GM18499 (cell line): ENCODE results near the gene LCN6.

ENCODE experiments used
- ATAC-seq: cut with Tn5 transposase; IDR thresholded peaks from one replicate; pipeline ENCODE4 v1.9.1; 2021; ENCODE audit warnings: moderate number of reproducible peaks; ENCODE audit not compliant: insufficient read depth, unreplicated experiment

Gene LCN6

GRCh38 chr9:136728548-136729123 lies 19.7 kb downstream of the LCN6 start:
- no peak for ATAC-seq

GRCh38 chr9:136728080-136728547 lies 20.2 kb downstream of the LCN6 start:
- ATAC-seq: no peak

GRCh38 chr9:136726631-136727191 lies 21.6 kb downstream of the LCN6 start:
- no peak for ATAC-seq

GRCh38 chr9:136726118-136726517 lies 22.2 kb downstream of the LCN6 start:
- ATAC-seq: no peak

GRCh38 chr9:136725612-136726011 lies 22.7 kb downstream of the LCN6 start:
- ATAC-seq: no peak

- ATAC-seq: no peak
Observed at GRCh38 chr9:136724772-136725171, 23.6 kb downstream of the LCN6 start.

- no peak for ATAC-seq
Observed at GRCh38 chr9:136723989-136724388, 24.3 kb downstream of the LCN6 start.

- ATAC-seq: no peak
Observed at GRCh38 chr9:136723362-136723976, 24.9 kb downstream of the LCN6 start.

- no peak for ATAC-seq
Observed at GRCh38 chr9:136722969-136723356, 25.4 kb downstream of the LCN6 start.

- ATAC-seq: no peak
Observed at GRCh38 chr9:136722093-136722968, 26.0 kb downstream of the LCN6 start.

GRCh38 chr9:136721339-136722092 lies 26.8 kb downstream of the LCN6 start:
- no peak for ATAC-seq

- ATAC-seq: no peak
Observed at GRCh38 chr9:136720898-136721338, 27.4 kb downstream of the LCN6 start.

GRCh38 chr9:136720251-136720897 lies 28.0 kb downstream of the LCN6 start:
- ATAC-seq: no peak

GRCh38 chr9:136719195-136719880 lies 29.0 kb downstream of the LCN6 start:
- ATAC-seq: no peak

GRCh38 chr9:136718345-136719194 lies 29.8 kb downstream of the LCN6 start:
- ATAC-seq: no peak

GRCh38 chr9:136717399-136717798 lies 30.9 kb downstream of the LCN6 start:
- ATAC-seq: no peak

GRCh38 chr9:136714893-136715274 lies 33.4 kb downstream of the LCN6 start:
- no peak for ATAC-seq
